GM18498 (cell line): ENCODE data around the gene MPG.
"Not testable (repeated sequence)": the region's sequence is repeated elsewhere in the genome, so short reads cannot be mapped to it uniquely, and the experiment has no call there.

Experiments
- ATAC-seq: cut with Tn5 transposase; IDR thresholded peaks from one replicate; pipeline ENCODE4 v1.9.1; 2021; ENCODE audit warnings: mild to moderate bottlenecking, moderate library complexity; ENCODE audit not compliant: unreplicated experiment

The MPG gene

DNA sequence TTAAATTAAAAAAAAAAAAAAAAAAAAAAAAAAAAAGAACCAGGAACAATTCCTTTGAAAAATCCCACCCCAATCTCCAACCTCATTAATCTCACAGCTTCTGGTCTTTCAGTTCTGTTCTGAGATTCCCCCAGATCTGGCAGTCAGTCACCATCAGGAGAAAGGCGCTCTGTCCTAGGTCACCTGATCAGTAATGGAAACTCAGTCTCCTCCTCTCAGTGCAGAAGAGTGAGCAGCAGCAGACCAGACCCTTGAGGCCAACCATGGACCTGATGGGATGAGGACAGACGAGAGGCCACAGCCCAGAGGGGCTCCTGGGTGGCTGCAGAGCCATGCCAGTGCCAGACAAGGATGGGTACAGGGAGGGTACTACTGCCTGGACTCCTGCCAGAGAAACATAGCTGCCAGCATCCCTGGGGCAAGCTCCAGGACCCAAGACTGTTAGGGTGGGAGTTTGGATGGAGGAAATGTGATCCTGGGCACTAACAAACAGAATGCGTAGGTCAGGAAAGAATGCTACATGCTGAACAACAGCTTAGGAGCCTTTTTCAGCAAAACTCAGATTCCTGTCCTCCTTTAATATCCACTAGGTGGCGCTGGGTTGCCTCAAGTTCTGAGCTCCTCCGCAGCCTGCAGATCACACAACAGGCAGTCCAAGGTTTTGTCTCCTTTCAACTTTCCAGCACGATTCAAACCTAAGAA, 28.7 kb downstream of the MPG start:
- no peak for ATAC-seq

DNA sequence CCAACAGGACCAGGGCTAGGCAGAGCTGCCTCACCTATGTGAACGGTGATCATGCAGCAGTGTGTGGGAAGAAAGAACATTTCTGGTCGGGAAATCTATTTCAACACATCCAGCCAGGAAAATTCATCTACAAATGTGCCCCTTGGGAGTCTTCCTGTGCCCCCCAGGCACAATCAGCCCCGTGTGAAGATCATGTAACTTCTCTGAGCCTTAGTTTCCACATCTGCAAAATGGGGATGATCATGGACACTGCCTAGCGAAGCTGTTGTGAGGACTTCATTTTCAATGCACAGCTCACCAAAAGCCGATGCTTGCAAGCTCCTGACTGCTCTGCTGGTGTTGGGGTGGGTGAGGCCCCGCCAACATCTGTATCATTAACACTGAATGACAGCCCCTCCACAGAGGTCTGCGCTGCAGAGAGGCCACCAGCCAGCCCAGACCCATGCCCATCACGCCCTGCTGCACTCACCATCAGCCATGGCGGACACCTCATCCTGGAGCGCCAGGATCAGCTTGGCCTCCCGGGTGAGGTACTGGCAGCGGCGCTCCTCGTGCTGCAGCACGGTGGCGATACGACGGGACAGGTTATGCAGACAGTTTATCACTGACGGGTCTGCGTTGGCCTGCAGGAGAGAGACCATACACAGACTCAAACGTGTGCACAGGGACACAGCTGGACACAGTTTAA, 34.3 kb downstream of the MPG start:
- no peak for ATAC-seq

DNA sequence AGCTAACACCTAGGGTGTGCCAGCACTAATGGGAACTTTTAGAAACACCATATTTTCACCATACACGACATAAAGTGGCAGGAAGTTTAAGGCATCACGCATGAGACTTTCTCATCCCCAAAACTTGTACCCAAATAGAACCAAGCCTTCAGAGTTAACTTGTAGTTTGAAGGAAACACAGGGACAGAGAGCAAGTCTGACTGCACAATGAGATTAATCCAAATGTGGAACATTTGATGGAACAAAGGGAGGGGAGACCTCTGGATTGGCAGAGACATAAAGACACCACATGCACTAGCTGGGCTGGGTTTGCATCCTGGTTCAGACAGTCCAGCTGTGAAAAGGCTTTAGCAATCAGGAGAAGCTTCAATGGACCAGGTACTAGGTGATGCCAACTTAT, 36.3 kb downstream of the MPG start:
- ATAC-seq = no peak

DNA sequence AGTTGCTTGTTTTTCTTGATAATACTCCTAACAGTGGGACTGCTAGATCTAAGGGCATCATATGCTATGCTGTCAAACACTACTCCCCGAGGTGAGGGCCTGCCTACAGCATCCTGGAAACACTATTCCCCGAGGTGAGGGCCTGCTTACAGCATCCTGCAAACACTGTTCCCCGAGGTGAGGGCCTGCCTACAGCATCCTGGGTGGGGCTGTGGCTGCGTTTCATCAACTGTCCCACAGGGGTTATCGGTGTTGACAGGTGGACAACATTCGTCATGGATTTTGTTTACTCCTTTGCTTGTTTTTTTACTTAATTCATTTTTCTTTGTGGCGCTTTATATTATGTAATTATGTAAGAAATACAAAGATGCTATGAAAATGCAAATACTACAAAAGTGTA, 38.0 kb downstream of the MPG start:
- ATAC-seq = no peak

DNA sequence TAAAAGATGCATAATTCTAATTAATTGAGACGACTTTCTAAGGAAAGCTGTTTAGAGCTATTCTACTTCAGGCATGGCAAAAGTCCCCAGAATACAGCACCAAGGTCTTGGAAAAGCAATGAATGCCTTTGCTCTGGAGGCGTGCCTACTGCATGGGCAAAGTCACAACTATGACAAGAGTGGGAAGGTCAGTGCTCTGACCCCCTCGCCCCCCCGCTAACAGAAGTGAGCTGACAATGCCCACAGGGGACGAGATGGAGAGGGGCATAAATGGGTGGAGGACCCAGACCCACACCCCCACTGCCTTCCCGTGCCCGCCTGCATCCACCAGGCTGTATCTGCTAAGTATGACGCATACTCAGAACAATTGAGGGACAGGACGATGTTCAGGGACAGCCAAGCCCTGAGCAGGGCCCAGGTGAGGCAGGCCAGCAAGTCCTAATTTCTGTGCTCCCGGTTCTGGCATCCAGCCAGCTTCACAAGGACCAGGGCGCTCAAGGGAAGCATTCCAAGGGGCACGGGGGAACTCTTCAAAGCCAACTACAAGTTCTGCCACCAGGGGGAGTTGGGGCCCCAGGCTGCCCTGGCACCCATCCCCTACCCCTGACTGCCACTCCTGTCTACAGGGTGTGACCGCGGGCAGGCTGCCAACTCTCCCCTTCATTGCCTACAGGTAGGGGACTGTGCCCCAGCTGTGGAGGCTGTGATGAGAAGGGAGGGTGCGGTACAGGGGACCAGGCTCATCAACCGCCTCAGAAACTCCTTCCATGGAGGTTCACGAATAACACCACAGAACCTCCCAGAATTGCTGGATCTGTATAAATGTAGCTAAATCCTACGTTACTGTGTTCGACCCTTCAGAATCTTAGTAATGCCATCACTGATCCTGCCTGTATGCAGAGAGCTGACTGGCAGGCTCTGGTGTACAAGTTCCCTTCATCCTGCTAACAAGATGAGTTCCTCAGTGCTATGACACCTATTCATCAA, 39.6 kb downstream of the MPG start:
- no peak for ATAC-seq

DNA sequence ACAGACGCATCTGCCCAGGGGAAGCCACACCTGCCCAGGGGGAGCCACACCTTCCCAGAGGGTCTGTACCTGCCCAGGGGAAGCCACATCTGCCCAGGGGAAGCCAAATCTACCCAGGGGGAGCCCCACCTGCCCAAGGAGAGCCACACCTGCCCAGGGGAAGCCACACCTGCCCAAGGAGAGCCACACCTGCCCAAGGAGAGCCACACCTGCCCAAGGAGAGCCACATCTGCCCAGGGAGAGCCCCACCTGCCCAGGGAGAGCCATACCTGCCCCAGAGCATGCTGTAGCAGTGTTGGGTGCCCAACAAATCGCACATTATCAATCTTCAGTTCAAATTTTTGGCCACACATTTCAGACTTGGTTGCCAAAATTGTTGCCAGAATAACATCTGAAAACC, 40.8 kb downstream of the MPG start:
- ATAC-seq = no peak

DNA sequence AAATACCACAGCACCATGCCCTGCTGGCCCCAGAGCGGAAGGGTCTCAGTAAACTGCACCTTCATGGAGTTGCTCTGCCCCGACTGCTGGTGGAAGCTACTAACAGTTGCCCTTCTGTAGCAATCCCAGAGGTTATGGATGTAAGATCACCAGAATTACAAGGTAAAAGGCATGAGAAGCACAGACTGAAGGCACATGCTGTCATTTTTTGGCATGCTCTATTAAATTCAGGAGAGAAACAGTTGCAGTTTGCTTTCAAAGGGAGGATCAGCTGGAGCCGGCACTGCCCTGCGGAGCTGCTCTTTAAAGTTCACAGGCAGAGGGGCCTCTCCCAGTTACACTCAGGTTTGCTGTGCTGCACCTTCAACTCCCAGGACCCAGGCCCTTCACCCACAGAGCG, 41.3 kb downstream of the MPG start:
- no peak for ATAC-seq

DNA sequence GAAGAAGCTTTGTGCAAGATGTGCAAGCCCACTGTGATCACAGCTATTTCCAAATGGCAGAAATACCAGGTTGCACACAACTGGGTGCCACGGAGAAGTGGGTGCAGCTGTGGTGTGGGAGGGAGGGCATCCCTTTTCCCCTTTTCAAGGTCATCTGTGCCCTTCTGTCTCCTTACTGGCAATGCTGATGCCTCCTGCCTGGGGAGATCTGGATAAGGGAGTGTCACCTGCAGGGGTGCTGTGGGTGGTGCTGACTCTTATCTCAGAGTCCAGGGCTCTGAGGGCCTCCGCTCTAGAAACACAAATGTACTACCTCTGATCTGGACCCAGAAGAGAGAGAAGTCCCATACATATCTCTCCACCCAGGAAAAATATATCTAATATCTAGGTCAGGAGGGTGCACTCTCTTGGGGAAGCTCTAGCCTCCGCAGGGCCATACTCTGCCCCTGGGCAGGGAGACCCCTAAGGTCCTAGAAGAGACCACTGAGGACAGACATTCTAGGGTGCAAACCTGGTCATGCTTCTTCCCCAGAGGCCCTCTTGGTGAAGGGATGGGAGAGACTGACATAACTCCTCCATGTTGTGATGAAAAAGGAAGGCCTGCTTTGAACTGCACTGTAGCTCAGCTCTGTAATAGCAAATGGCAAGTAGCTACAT, 41.9 kb downstream of the MPG start:
- no peak for ATAC-seq

DNA sequence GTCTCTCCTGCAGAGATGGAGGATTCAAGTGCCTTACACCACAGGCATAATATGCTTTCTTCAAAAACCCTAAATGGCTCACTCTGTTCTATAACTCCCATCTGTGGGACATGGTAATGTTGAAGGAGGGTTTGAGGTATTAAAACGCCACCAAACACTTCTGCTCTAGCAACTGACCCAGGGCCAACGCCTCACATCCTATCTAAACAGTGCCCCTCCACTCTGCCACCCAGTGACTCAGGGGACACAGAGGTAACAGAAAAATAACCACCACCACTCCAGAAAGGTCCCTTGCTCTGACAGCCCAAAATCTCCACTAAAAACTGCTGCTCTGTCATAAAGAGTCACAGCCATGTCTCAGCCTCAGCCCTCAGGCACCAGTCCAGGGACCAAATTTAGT, 42.7 kb downstream of the MPG start:
- no peak for ATAC-seq

DNA sequence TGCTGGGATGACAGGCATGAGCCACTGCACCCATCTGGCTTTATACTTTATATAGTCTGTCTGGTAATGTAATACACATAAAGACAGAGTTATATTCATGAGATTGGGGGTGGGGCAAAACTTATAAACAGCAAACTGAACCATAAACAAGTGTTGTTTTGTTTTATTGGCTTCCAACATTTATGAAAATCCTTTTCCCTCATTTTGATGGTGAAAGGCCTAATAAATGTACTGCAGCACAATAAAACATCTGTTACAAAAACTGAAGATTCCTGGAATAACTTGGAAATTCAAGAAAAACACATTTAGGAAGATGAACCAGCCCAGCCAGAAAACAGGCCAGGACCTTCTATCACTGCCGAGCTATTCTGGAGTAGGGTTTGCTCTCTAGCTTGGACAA, 44.3 kb downstream of the MPG start:
- ATAC-seq = no peak

DNA sequence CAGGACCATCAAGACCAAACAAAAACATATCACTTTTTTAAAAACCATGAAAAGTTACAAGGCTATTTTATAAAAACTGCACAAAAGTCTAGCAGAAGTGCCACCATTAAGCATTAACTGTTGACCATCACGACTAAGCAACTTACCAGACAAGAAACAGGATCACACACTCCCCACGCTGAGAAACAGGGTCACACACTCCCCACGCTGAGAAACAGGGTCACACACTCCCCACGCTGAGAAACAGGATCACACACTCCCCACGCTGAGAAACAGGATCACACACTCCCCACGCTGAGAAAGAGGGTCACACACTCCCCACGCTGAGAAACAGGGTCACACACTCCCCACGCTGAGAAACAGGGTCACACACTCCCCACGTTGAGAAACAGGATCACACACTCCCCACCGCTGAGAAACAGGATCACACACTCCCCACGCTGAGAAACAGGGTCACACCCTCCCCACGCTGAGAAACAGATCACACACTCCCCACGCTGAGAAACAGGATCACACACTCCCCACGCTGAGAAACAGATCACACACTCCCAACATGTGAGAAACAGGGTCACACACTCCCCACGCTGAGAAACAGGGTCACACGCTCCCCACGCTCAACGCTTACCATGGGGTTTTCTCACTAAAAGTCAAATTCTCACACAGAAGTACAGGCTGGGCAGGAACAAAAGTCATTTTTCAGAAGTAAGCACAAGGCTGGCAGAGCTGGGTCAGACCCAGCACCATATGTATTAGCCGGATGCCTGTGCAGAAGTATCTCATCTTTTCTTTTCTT, 45.7 kb downstream of the MPG start:
- ATAC-seq = not testable (repeated sequence)

DNA sequence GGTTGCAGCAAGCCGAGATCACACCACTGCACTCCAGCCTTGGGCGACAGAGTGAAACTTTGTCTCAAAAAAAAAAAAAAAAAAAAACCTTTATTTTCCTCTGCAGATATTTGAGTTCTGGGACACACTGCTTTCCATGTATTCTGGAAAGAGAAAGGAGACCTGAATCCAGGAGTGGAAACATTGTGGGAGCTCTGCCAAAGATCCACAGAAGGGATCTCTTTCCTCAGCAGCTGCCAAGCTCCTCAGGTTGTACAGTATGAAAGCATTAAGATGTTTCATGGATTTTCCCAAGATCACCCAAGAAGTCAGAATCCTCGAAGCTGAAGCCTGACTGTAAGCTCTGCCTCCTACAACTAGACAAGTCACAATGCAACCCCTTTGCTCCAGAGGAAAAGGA, 47.0 kb downstream of the MPG start:
- no peak for ATAC-seq

DNA sequence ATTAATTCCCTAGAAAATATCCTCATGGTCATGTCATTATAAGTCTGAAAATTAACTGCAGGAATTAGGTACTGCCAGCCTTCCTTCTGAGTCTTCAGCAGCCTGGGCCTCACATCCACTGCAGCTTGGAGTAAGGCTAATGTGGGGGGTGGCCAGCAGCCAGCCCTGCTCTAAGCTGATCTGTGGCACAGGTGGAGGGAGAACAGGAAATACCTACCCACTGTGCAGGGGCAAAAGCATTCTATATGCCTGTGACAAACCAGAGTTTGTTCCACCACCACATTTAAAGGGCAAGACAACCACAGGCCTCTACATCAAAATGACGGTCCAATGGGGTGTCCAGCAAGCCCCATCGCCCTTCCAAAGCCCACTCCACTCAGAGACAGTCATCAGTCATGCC, 51.0 kb downstream of the MPG start:
- no peak for ATAC-seq

DNA sequence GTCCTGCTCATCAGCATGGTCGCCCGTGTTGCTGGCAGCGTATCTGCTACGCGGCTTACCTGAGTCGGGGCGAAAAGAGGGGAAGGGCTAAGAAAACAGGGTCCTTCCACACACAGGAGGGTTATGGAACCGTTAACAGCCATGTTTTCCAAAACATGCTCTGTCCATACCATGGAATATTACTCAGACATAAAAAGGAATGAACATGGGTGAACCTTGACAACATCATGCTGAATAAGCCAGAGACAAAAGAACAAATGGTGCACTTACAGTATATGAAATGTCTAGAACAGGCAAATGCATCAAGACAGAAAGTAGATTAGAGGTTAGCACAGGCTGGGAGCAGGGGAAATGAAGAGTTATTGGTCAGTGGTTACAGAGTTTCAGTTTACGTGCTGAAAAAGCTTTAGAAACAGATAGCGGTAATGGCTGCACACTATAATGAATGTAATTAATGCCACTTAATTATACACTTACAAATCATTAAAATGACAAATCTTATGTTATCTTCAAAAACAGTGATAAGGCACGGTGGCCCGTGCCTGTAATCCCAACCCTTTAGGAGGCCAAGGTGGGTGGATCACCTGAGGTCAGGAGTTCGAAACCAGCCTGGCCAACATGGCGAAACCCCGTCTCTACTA, 52.6 kb downstream of the MPG start:
- ATAC-seq = no peak

DNA sequence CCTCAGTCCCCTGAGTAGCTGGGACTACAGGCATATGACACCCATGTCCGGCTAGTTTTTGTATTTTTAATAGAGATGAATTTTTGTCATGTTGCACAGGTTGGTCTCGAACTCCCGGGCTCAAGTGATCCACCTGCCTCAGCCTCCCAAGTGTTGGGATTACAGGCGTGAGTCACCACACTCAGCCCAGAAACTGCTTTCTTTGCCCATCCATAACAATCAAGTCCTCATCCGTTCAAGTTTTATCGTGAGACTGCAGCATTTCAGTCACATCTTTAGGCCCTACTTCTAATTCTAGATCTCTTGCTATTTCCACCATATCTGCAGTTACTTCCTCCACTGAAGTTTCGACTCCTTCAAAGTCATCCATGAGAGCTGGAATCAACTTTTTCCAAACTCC, 54.1 kb downstream of the MPG start:
- ATAC-seq = no peak

DNA sequence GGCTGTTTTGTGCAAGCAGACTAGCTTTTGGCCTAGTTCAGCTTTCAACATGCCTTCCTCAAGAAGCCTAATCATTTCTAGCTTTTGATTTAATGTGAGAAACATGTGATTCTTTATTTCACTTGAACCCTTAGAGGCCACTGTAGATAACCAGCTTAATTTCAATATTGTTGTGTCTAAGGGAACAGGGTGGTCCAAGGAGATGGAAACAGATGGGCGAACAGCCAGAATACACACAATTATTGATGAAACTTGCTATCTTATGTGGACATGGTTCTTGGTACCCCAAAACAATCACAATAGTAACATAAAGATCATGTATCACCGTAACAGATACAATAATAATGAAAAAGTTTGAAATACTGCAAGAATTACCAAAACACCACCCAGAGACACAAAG, 55.7 kb downstream of the MPG start:
- ATAC-seq = no peak
